Measurements from ENCODE around the gene RAB9B.

RAB9B gene

GRCh38 chrX:103791826-103792485 is 40.1 kb downstream of the RAB9B start:
- H3F3A ChIP-seq (ENCODE audit: control insufficient read depth, insufficient read depth): peaks cover 9% of the 10 kb centered on the region
- no peaks in the 10 kb centered on the region for H4K20me1 ChIP-seq (ENCODE audit: control insufficient read depth, insufficient read depth, low read depth, low read length)
- no peaks in the 10 kb centered on the region for H3K36me3 ChIP-seq (ENCODE audit: control insufficient read depth, low read length)
- H3K9me2 ChIP-seq (replicated peaks; ENCODE audit: control insufficient read depth, low read length): no peaks in the 10 kb centered on the region
- H3K27ac ChIP-seq (ENCODE audit: low read depth, low read length): no peak overlapping the region
- no peak overlapping the region for H3K4me2 ChIP-seq (ENCODE audit: low read length)
- H3K4me1 ChIP-seq (ENCODE audit: control insufficient read depth, low read length): peaks cover 43% of the 10 kb centered on the region
- no peak overlapping the region for H3K4me3 ChIP-seq (ENCODE audit: low read length)
- no peaks in the 10 kb centered on the region for H3K27me3 ChIP-seq (ENCODE audit: control insufficient read depth, low read length)
- TF ChIP-seq EZH2phosphoT487 (IDR thresholded peaks at IDR 0.05; ENCODE audit: borderline replicate concordance, low read length): no peak
- TF ChIP-seq CTCF (IDR thresholded peaks at IDR 0.05; ENCODE audit: low read depth, low read length, poor library complexity, severe bottlenecking): no peak
- no peaks in the 10 kb centered on the region for H3K9me3 ChIP-seq (ENCODE audit: control insufficient read depth, insufficient read depth, low read length)
- H3K79me2 ChIP-seq (ENCODE audit: control insufficient read depth, low read length): no peaks in the 10 kb centered on the region

- TF ChIP-seq EZH2phosphoT487 (IDR thresholded peaks at IDR 0.05; ENCODE audit: borderline replicate concordance, low read length): no peak
- TF ChIP-seq CTCF (IDR thresholded peaks at IDR 0.05; ENCODE audit: low read depth, low read length, poor library complexity, severe bottlenecking): no peak
- no peaks in the 10 kb centered on the region for H3K36me3 ChIP-seq (ENCODE audit: control insufficient read depth, low read length)
- no peak overlapping the region for H3K27ac ChIP-seq (ENCODE audit: low read depth, low read length)
Observed at GRCh38 chrX:103791228-103791627, 40.8 kb downstream of the RAB9B start.

GRCh38 chrX:103789004-103789403 is 43.1 kb downstream of the RAB9B start:
- Histone ChIP-seq H3F3A (ENCODE audit: control insufficient read depth, insufficient read depth) (peaks cover 9% of the 10 kb centered on the region), H3K36me3 (ENCODE audit: control insufficient read depth, low read length) (no peaks in the 10 kb centered on the region), H3K9me3 (ENCODE audit: control insufficient read depth, insufficient read depth, low read length) (no peaks in the 10 kb centered on the region), H3K9me2 (replicated peaks; ENCODE audit: control insufficient read depth, low read length) (no peaks in the 10 kb centered on the region), H3K4me2 (ENCODE audit: low read length) (peak overlapping the region; percentile 73), H3K4me1 (ENCODE audit: control insufficient read depth, low read length) (peaks cover 43% of the 10 kb centered on the region), H4K20me1 (ENCODE audit: control insufficient read depth, insufficient read depth, low read depth, low read length) (no peaks in the 10 kb centered on the region), H3K27ac (ENCODE audit: low read depth, low read length) (peak overlapping the region; percentile 91), H3K79me2 (ENCODE audit: control insufficient read depth, low read length) (no peaks in the 10 kb centered on the region), H3K4me3 (ENCODE audit: low read length) (peak overlapping the region; percentile 53), H3K27me3 (ENCODE audit: control insufficient read depth, low read length) (no peaks in the 10 kb centered on the region)
- TF ChIP-seq EZH2phosphoT487 (IDR thresholded peaks at IDR 0.05; ENCODE audit: borderline replicate concordance, low read length): no peak
- TF ChIP-seq CTCF (IDR thresholded peaks at IDR 0.05; ENCODE audit: low read depth, low read length, poor library complexity, severe bottlenecking): no peak

More at GRCh38 chrX:103791228-103791627, 40.8 kb downstream of the RAB9B start:
- no peak overlapping the region for H3K4me2 ChIP-seq (ENCODE audit: low read length)
- H3K79me2 ChIP-seq (ENCODE audit: control insufficient read depth, low read length): no peaks in the 10 kb centered on the region
- peaks cover 43% of the 10 kb centered on the region for H3K4me1 ChIP-seq (ENCODE audit: control insufficient read depth, low read length)
- no peak overlapping the region for H3K4me3 ChIP-seq (ENCODE audit: low read length)
- H3K9me3 ChIP-seq (ENCODE audit: control insufficient read depth, insufficient read depth, low read length): no peaks in the 10 kb centered on the region
- H3F3A ChIP-seq (ENCODE audit: control insufficient read depth, insufficient read depth): peaks cover 9% of the 10 kb centered on the region
- no peaks in the 10 kb centered on the region for H3K9me2 ChIP-seq (replicated peaks; ENCODE audit: control insufficient read depth, low read length)
- H4K20me1 ChIP-seq (ENCODE audit: control insufficient read depth, insufficient read depth, low read depth, low read length): no peaks in the 10 kb centered on the region
- H3K27me3 ChIP-seq (ENCODE audit: control insufficient read depth, low read length): no peaks in the 10 kb centered on the region

Data from DOHH2 (cell line).